ENCODE results near the gene ZBTB22.

- TF ChIP-seq POLR2AphosphoS5 (IDR thresholded peaks at IDR 0.05; ENCODE audit: low read depth) (no peak), CTCF (IDR thresholded peaks at IDR 0.05; ENCODE audit: insufficient read depth, low read length) (no peak), REST (IDR thresholded peaks at IDR 0.05; ENCODE audit: insufficient replicate concordance, low read depth) (no peak), GABPA (IDR thresholded peaks at IDR 0.05; ENCODE audit: low read depth) (no peak)
These were observed 38.8 kb upstream of the ZBTB22 start for GRCh38 chr6:33356295-33356694.

Measured in HL-60 (cell line).